GM19372 (cell line): Measurements from ENCODE around the gene NECTIN4.
"Not testable (repeated sequence)": the region's sequence is repeated elsewhere in the genome, so short reads cannot be mapped to it uniquely, and the experiment has no call there.

Experiments
- ATAC-seq: cut with Tn5 transposase; IDR thresholded peaks from one replicate; pipeline ENCODE4 v1.9.1; 2021; ENCODE audit warnings: mild to moderate bottlenecking, low read depth, moderate library complexity; ENCODE audit not compliant: unreplicated experiment

Gene NECTIN4

DNA sequence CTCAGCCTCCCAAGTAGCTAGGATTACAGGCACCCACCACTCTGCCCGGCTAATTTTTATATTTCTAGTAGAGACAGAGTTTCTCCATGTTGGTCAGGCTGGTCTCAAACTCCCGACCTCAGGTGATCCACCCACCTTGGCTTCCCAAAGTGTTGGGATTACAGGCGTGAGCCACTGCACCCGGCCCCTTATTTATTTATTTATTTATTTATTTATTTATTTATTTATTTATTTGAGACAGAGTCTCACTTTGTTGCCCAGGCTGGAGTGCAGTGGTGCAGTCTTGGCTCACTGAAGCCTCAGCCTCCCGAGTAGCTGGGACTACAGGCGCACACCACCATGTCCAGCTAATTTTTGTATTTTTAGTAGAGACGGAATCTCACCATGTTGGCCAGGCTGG, 23.7 kb downstream of the NECTIN4 start:
- not testable (repeated sequence) for ATAC-seq

DNA sequence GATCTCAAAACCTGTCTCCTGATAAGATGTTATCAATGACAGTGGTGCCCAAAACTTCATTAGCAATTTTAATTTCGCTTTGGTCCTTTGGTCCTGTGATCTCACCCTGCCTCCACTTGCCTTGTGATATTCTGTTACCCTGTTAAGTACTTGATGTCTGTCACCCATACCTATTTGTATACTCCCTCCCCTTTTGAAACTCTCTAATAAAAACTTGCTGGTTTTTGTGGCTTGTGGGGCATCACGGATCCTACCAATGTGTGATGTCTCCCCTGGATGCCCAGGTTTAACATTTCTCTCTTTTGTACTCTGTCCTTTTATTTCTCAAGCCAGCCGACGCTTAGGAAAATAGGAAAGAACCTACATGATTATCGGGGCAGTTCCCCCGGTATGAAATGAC, 25.4 kb downstream of the NECTIN4 start:
- ATAC-seq, result not testable (repeated sequence)

DNA sequence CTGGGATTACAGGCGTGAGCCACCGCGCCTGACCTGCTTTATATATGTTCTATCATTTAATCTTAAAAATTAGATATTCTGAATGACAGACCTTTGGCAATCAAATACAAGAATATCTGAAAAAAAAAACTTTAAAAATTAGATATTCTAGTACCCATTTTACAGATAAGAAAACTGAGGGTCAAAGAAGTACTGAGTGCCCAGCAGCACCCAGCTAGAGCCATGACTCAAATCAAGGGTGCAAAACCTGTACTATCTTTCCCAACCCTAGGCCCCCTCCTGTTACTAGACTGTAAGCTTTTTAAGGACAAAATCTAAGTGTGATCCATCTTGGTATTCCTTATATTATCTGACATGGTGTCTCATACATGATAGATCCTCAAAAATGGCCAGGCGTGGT, 27.9 kb downstream of the NECTIN4 start:
- ATAC-seq, result no peak

DNA sequence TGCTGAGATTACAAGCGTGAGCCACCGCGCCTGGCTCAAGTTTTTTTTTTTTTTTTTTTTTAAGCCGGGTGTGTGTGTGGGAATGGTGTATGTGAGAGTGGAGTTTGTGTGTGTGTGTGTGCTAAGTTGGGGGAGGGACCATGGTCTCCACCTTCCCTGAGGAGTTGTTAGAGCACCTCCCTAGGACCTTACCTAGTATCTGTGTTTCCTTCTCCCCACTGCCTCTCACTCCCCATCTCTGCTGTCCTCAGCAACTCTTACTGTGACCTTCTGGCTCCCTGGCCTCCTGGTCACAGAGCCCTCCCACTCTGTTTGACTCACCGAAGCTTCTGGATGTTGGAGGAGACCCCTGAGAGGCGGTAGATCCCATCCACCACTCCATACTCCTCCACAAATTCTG, 30.1 kb downstream of the NECTIN4 start:
- no peak for ATAC-seq

DNA sequence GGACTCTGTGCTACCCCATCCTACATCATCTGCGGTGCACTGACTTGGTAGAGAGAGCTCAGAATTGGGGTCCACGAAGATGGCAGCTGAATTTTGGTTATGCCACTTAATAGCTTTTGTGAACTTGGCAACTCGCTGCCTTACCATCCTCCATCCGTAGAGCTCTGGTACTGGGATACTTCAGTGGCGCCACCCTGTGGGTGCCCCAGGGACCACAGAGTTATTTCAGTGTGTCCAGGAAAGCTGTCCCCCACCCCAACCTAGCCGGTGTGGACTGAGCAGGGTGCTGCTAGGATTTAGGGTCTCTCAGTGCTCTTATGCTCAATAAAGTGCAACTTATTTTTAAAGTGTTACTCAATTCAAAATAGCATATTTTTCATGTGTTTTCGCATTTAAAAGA, 34.6 kb downstream of the NECTIN4 start:
- ATAC-seq, result no peak

DNA sequence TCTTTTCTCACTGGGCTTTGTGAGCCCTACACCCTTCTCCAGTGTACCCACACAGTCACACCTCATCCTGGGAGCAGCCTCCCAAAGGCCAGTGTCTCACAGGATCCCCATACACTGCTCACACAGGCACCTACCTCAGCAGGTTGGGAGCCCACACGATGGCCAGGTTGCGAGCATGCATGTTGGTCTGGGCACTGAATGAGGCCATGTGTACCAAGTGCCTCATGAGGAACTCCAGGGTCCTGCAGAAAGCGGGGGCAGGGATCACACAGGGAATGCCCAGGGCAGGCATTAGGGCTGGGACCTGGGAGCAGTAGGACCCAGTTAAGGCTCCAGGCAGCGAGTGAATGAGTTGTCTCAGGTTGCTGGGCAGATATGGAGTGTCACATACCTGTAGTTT, 35.1 kb downstream of the NECTIN4 start:
- ATAC-seq, result no peak

DNA sequence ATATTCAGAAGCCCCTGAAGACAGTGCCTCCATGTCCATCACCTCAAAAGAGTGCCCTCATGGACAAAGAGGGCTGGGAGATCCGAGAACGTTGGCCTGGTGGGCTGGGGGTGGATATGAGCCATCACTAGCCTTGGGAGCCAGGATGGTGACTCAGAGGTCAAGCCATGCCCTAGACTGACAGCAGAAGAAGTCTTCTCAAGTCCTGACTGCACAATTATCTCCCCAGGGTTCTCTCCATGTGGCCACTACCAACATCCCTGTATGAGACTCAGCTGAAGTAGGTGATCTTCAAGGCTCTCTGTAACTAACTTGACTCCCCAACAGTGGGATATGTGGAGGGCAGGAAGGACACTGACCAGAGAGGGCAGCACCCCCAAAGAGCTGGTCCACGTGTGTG, 36.5 kb downstream of the NECTIN4 start:
- no peak for ATAC-seq

DNA sequence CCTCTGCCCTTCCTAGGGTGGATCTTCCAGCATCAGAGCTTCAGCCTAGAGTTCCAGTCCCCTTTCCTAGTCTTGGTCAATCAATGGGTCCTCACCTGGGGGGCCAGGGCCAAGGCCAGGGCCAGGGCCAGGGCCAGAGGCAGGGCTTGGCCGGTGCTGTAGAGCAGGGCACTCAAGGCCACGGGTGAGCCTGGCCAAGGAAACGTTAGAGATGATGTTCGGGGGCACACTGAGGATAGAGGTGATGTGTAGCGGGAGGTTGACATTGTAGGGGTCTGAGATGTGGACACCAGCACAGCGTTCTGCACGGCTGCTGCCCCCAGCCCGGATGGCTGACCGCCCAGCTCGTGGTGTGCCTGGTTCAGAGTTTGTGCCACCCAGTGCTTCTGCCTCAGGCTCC, 38.1 kb downstream of the NECTIN4 start:
- no peak for ATAC-seq

DNA sequence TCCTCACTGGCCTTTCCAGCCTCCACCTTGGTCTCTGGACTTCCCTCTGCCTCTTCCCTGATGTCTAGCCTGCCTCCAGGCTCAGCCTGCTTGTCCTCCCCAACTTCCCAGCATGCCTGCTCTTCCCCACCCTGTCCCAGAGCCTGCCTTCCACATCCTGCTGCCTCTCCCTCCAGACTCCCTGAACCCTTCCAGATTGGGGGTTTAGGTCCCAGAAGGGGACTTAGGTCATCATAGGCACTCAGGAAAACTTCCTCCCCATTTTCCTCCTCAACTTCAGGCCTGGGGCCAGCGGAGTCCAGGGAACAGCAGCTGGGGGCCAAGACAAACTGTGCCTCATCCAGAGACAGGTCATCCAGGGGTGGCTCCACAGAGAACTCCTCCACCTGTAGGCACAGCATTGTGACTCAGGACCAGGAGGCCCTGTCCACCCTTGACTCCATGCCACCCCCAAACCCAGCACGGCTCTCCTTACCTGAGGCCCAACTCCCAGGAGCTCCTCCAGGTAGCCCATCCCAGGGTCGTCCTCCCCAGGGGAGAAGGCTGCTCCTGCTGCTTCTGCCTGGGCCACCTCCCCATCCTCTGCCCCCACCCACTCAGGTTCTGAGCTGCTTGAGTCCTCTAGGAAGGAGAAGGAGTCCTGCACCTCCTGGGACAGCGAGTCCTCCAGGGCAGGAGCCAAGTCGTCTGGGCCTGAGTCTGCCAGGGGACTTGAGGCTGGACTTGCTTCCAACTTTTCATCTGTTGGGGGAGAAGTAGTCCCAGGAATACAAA, 40.2 kb downstream of the NECTIN4 start:
- ATAC-seq, result no peak

DNA sequence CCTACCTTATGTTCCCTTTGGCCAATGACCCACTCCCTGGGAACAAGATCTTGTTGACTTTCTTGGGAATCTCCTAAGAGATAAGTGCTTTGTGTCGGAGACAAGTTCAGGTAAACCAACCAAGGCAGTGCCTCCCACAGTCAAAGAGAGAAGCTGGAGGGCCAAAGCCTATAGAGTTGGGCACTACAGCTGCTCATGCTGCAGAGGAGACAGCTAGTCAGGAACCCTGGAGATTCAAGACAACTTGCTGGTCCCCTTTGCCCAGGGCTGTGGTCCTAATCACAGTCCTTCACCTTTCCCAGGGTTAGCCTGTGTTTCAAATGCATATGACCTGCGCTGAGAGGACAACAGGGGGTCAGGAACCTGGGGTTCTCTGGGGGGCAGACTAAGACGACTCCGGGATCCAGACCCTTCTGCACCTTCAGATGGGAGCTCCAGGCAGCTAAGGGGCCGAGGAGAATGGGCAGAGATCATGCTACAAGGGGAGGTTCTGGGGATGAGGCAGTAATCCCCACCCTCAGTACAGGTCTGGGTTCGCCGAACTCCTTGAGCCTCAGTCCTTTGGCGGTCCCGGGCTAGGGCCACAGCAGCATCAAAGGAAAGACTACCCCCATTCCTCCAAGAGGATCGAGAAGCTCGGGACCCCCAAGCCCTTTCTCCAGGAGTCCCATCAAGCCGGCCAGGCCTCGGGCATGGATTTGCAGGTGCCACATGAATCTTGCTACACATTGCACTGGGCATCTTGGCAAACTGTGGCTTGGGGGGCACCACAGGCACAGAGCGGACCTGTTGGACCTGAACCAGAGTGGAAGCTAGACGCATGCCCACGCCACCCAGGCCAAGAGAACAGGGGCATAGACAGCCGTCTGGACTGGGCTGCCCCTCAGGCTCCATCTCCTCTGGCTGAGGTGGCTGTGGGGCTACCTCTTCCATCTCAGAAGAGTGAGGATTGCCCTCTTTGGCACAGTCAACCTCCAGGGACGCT, 41.6 kb downstream of the NECTIN4 start:
- ATAC-seq, result no peak

DNA sequence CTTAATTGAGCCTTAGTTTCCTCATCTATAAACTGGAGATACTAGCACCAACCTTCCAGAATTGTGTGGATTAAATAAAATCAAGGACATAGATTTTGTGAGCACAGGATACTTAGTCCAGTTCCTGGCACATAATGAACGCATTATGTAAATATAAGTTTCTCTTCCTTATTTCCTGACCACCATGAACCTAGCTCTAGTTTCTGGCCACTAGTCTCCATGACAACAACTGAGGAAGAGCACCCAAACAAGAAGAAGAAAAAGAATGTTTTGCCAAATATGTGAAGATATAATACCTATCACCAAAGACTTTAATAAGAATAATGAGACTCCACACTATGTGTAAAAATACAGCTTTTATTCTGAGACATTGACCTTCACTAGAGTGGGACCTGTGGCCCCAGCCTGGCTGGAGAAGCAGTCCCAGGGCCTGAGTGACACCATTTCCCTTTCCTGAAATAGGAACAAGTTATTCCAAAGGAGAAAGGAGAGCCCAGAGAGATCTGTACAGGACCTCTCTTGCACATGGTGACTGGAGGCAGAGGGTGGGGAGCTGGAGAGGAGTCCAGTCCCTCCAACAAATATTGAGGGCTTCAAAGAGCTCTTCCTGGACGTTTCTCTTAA, 42.6 kb downstream of the NECTIN4 start:
- ATAC-seq, result peak; percentile 34

DNA sequence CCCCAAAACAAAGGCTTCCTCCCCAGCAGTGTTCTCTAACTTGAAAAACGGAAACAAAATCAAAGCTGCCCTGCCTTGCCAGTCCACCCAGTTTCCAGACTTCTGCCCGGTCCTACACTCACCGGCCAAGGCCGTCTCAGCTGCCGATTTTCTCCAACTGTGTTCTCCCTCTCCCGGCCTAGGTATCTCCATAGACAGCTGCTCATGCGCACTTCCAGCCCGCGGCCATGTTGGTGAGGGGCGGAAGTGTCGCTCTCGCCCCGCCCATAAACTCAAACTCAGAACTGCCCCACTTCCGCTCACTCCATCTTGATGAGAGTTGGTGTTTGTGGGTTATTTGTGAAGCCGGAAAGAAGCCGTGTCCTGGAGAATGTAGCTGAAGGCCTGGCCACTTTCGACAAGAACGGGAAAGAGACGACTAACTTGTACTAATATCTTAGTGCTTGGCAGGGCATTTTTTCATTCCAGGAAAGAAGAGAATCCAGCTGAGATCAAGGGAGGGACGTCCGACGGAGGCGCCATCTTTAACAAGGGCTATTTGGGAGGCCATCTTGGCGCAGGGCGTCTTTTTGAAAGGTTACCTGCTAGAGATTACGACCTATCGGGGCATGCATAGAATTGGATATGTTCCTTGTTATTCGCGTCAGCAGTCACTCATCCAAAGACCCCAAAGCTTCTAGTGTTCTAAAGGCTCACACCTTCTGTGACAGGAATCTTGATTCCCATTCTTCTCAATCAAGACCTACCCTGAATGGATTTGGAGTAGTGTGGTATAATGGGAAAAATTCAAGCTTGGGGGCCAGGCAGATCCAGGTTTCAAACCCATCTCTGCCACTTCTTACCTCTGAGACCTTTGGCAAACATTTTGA, 43.4 kb downstream of the NECTIN4 start, which contains the start of gene USF1:
USF1 (minus strand) TSS at position 242 of the 869 bp plus-strand sequence. CDS start 2,702 bp downstream, outside the sequence.
- peak; percentile 61 for ATAC-seq

DNA sequence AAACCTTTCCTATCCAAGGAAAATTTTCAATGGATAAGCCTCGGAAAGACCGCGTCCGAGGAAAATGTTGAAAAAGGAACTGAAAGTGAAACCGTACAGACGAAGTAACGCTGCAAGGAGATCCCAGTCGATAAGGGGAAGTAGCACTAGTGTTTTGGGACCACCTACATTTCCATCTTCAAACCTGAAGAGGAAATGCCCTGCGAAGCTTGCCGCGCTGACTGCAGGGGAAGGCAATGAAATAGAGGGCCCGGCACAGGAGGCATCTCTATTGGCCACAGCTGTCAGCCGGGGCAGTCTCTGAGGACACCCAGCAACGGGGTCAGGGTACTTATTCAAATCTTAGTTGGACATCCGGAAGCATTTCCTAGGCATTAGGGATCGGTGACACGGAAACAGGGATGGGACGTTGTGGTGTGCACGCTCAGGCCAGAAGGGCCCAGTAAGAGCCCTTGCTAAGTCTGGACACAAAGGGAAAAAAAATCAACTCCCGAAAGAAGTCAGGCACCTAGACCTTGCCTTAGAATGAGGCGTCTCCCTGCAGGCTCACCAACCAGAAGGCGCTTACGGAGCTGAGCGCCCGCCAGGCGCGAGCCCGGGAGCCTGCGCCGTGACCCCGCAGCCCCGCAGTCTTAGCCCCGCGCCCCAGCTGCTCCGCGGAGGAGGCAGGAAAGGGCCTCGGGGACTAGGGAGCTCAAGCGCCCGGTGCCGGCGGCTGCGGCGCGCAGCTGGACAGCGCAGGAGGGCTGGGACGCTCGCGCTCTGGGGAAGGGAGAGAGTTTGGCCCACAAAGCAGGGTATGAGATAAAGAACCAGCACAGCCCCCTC, 44.2 kb downstream of the NECTIN4 start:
- ATAC-seq, result peak; percentile 30

DNA sequence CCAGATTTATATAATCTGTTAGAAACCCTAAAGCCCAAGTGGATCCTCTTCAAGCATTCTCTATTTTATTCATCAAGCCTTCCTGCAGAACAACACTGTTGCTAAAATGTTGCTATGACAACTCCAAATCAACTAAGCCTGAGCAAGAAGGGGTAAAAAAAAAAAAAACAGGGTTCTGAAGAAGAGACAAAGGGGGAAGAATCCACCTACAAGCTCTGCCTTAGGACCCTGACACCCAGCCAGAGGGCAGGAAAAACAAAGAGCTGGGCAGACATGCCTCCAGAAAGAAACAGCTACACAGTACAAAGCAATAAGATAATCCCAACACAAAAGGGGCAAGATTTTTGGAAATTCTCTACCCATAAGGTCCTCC, 44.8 kb downstream of the NECTIN4 start:
- no peak for ATAC-seq

DNA sequence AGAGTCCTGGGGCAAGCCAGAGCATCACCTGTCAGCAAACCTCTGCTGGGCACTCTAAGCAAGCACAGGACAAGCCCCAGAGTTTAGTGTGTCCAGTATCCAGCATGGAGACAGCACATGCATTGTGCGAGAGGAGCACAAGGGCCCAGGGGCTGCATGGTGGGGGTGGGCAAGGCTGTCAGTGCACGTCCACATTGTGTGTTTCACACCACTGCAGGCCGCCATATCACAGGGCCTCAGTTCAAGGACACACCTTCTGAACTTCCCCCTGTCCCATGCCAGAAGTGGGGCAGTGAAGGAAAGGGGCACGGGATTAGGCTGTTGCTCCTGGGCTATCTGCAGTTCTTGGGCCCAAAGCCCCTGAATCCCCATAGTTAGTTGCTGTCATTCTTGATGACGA, 49.8 kb downstream of the NECTIN4 start:
- ATAC-seq, result no peak

DNA sequence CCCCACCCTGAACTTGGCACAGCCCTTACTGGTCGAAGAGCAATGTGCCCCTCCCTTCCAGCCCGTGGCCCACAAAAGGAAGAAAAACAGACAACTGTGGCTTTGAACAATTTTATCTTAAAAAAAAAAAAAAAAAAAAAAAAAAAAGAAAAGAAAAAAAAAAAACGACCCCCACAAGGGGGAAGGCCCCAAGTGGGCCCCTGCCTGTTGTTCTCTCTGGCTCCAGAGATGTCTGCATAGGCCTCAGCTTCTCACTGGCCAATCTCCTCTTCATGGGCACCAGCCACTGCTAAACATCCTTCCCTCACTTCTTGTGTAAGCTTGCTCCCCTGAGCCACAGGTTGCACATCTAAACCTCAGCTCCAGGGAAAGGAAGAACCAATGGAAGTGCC, 50.2 kb downstream of the NECTIN4 start:
- ATAC-seq, result no peak

DNA sequence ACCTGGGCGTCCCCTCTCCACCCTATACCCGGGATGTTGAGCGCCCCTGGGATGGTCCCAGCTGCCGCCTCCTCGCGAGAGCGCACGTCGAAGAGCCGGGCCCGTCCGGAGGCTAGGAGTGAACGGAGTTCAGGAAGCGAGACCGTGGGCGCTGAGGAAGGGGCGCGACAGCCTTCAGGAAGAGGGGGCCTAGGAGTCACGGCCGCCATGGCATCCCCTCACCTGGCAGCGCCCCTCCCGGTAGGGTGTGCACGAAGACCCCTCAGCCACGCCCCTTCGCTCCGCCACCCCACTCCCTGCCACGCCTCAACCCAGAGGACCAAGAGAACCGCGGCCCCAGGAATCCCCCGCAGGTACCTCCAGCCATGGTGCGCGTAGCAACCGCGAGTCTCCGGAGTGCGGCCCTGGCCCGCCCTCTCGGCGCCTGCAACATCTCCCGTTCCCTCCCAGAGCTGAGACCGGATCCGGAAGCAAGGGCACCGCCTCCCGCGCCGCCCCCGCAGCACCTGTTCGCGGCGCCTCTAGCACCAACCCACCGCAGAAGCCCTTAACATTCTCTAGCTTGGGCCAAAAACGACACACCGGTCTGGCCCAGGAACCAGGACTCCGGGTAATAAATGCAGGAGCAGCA, 50.7 kb downstream of the NECTIN4 start, which contains the start of gene TSTD1:
TSTD1 (minus strand) TSS at position 442 of the 631 bp plus-strand sequence; CDS start at position 367, 75 bp downstream.
- ATAC-seq, result peak; percentile 89

DNA sequence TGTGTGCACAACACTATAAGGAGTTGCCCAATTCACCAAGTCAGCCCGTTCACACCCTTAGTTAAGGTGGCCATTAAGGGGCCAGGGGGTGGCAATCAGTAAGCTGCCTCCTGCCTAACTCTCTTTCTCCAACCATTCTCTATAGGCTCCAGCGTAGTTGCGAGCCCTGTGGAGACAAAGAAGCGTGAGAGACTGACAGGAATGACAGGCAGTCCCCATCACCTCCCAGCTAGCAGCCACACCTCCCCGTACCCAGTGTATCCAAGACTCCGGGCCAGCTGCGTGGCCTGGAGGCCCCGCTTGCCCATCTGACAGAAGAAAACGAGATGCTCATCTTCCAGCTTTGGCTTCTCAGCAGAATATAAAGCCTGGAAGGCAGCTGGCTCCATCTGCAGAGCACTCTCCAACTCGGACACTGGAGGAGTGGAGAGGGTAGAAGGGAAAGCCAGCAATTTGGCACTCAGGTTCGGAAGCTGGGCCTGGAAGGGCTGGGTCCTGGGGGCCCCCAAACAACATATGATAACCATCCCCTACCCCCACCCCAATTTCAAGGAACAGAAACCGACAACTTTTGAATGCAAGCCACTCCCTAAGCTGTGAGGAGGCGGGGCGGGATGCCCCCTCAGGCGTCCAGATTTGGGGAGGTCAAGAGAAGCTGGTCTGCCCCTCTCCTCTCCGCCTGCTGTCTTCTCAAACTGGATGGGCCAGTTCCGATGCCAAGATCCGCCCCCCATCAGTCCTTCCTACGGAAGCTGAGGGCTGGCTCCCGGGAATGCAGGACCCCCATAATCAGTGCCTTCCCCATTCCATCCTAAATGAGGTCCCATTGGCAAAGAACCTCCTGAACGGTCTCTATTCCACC, 51.5 kb downstream of the NECTIN4 start:
- no peak for ATAC-seq
